ENCODE results near the gene FSD1L. TPM values are rescaled to one million over a fixed set of nuclear protein-coding genes. Genes with fewer than 3 reads are reported as not detected.

The FSD1L gene
- total RNA-seq, 2 donors from 2014 or later = 0.66 to 6.0 TPM

DNA sequence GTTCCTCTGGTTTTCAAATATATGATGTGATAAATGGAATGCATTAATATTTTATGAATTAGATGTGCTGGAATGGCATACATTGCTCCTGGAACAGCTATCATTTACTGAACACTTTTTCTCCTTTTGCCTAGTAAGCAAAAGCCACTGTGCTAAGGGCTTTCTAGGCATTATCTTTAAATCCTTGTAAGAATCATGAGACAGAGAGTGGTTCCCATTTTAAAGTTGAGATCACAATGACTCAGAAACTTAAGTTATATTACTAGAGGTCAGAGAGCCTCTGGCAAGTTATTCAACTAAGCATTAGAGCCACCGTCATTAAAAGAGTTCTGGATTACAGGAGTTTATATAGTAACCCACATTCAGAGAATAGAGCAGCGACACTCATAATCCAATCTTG is 26.7 kb upstream of the FSD1L start:
- intact Hi-C loops (cut with DNase I) = no loop called here
- 90 to 92% methylated on average over 2 of the region's 2 CpGs for WGBS, 2 donors

GRCh38 chr9:105421864-105422263 is 26.0 kb upstream of the FSD1L start:
- intact Hi-C loops (cut with DNase I) = no loop called here
- WGBS, 2 donors = 92 to 96% methylated on average over 5 of the region's 5 CpGs

More for the DNA sequence above, 26.7 kb upstream of the FSD1L start:
- H3K4me1 ChIP-seq = no peaks in the 10 kb centered on the region
- no peaks in the 10 kb centered on the region for H3K9me3 ChIP-seq
- H3K27ac ChIP-seq = no peak overlapping the region
- no peak overlapping the region for H3K4me3 ChIP-seq
- H3K36me3 ChIP-seq (replicated peaks in 1 of 2; ENCODE audit: insufficient read depth in 1 of 2, low read depth in 2 of 2) = no peaks in the 10 kb centered on the region
- DNase-seq = no peak
- TF ChIP-seq POLR2A (IDR thresholded peaks at IDR 0.05) = no peak
- TF ChIP-seq, protein P1, sequence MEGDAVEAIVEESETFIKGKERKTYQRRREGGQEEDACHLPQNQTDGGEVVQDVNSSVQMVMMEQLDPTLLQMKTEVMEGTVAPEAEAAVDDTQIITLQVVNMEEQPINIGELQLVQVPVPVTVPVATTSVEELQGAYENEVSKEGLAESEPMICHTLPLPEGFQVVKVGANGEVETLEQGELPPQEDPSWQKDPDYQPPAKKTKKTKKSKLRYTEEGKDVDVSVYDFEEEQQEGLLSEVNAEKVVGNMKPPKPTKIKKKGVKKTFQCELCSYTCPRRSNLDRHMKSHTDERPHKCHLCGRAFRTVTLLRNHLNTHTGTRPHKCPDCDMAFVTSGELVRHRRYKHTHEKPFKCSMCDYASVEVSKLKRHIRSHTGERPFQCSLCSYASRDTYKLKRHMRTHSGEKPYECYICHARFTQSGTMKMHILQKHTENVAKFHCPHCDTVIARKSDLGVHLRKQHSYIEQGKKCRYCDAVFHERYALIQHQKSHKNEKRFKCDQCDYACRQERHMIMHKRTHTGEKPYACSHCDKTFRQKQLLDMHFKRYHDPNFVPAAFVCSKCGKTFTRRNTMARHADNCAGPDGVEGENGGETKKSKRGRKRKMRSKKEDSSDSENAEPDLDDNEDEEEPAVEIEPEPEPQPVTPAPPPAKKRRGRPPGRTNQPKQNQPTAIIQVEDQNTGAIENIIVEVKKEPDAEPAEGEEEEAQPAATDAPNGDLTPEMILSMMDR (IDR thresholded peaks at IDR 0.05) = no peak
- ATAC-seq = no peak
- H3K27me3 ChIP-seq = no peaks in the 10 kb centered on the region

DNA sequence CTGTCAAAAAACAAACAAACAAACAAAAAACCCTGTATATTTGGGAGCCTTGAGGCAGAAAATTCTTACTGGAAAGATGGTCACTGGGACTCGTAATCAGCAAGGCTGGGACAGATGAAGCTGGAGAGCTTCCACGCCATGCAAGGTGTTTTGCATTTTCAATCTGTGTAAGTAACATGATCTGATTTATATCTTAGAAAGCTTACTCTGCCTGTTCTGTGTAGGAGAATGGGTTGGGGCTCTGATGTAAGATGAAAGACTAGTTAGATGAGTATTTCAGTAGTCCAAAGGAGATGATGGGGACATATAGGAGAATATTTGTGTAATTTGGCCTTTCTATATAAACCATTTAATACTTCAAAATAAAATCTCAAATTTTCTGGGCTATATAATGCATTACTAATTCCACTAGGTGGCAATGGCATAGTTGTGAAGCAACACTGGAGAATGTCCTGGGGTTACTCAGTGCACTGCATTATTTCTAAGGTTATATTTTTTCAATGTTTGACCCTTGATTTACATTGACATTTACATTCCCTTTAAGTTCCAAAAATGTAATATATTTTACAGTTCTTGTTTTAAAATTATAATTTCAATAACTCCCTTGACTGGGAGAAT is 21.9 kb upstream of the FSD1L start:
- Histone ChIP-seq H3K27me3 (no peaks in the 10 kb centered on the region), H3K4me1 (no peaks in the 10 kb centered on the region), H3K4me3 (no peak overlapping the region), H3K27ac (no peak overlapping the region), H3K9me3 (no peaks in the 10 kb centered on the region), H3K36me3 (replicated peaks in 1 of 2; ENCODE audit: insufficient read depth in 1 of 2, low read depth in 2 of 2) (no peaks in the 10 kb centered on the region)
- DNase-seq (no peak), ATAC-seq (no peak)
- intact Hi-C loops (cut with DNase I) = no loop called here
- WGBS, 2 donors = 41 to 50% methylated on average over 2 of the region's 2 CpGs
- TF ChIP-seq, protein P1 (IDR thresholded peaks at IDR 0.05) = peak in 5 of 7 experiments; percentile 36 to 54 (median 44)
- TF ChIP-seq POLR2A (IDR thresholded peaks at IDR 0.05) = no peak

More at GRCh38 chr9:105421864-105422263, 26.0 kb upstream of the FSD1L start:
- H3K4me1 ChIP-seq = no peaks in the 10 kb centered on the region
- no peak for DNase-seq
- H3K27ac ChIP-seq = no peak overlapping the region
- H3K27me3 ChIP-seq = no peaks in the 10 kb centered on the region
- H3K36me3 ChIP-seq (replicated peaks in 1 of 2; ENCODE audit: insufficient read depth in 1 of 2, low read depth in 2 of 2) = no peaks in the 10 kb centered on the region
- TF ChIP-seq, protein P1 (IDR thresholded peaks at IDR 0.05) = no peak
- TF ChIP-seq POLR2A (IDR thresholded peaks at IDR 0.05) = no peak
- no peak overlapping the region for H3K4me3 ChIP-seq
- no peaks in the 10 kb centered on the region for H3K9me3 ChIP-seq
- no peak for ATAC-seq

DNA sequence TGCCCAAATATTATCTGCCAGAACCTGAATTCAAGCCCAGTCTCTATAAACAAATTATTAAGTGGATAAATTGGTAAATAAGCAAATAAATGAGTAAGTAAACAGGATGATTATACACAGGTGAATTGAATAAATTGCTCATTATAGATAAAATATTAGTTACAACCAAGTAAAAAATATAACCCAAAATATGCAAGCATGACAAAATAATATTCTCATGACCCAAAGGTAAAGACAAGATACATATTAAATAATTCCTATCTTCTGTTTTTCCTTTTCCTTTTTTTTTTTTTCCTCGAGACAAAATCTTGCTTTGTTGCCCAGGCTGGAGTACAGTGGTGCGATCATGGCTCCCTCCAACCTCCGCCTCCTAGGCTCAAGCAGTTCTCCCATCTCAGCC is 21.2 kb upstream of the FSD1L start:
- no peak overlapping the region for H3K27ac ChIP-seq
- H3K9me3 ChIP-seq = no peaks in the 10 kb centered on the region
- TF ChIP-seq, protein P1 (IDR thresholded peaks at IDR 0.05) = no peak
- TF ChIP-seq POLR2A (IDR thresholded peaks at IDR 0.05) = no peak
- no peaks in the 10 kb centered on the region for H3K36me3 ChIP-seq (replicated peaks in 1 of 2; ENCODE audit: insufficient read depth in 1 of 2, low read depth in 2 of 2)
- intact Hi-C loops (cut with DNase I) = no loop called here
- H3K27me3 ChIP-seq = no peaks in the 10 kb centered on the region
- H3K4me1 ChIP-seq = no peaks in the 10 kb centered on the region
- ATAC-seq (no peak), DNase-seq (no peak)
- H3K4me3 ChIP-seq = no peak overlapping the region
- 91 to 96% methylated on average over 3 of the region's 3 CpGs for WGBS, 2 donors
